Ovary (tissue), 9 donors: ENCODE data around the gene SIKE1. TPM values are rescaled to one million over a fixed set of nuclear protein-coding genes. Genes with fewer than 3 reads are reported as not detected.
"Not testable (repeated sequence)": the region's sequence is repeated elsewhere in the genome, so short reads cannot be mapped to it uniquely, and the experiment has no call there.

Experiments
- DNase-seq, 5 donors: peaks; one replicate each; pipeline ENCODE4 v3.0.0-alpha.2; 2019 to 2020
- H3K27ac ChIP-seq, 2 donors: fragments of 200-600 bp; one replicate each; pipeline versions ENCODE4 v1.5.1 to v1.8.0; 2019 to 2022
- H3K27me3 ChIP-seq: fragments of 200-600 bp; one replicate; pipeline ENCODE4 v1.8.0; 2022
- H3K36me3 ChIP-seq: fragments of 200-600 bp; sonication (generic); one replicate; pipeline ENCODE4 v1.5.1; 2019
- H3K4me1 ChIP-seq: one replicate; pipeline ENCODE4 v1.8.1; 2013; ENCODE audit warnings: mild to moderate bottlenecking, moderate library complexity; ENCODE audit not compliant: insufficient read depth
- H3K4me3 ChIP-seq: fragments of 200-600 bp; sonication (generic); one replicate; pipeline ENCODE4 v1.5.1; 2017
- H3K9me3 ChIP-seq, 2 donors: fragments of 200-600 bp in 1 of 2; sonication (generic) in 1 of 2; one replicate each; pipeline versions ENCODE4 v1.5.1 to v1.8.1; 2013 to 2019; ENCODE audit warnings: mild to moderate bottlenecking in 1 of 2, moderate library complexity in 1 of 2
- CTCF ChIP-seq, 3 donors: fragments of 450-650 bp in 2 of 3; fragments of 200-600 bp in 1 of 3; IDR thresholded peaks; one replicate each; pipeline versions ENCODE4 v1.5.1 to v1.8.0; 2016 to 2022; ENCODE audit warnings: antibody characterized with exemption in 3 of 3, mild to moderate bottlenecking in 1 of 3
- EP300 ChIP-seq: sonication (generic); formaldehyde crosslinking; IDR thresholded peaks from one replicate; pipeline ENCODE4 v1.6.1; 2017; ENCODE audit warnings: antibody characterized with exemption
- POLR2A ChIP-seq: fragments of 450-650 bp; IDR thresholded peaks from one replicate; pipeline ENCODE4 v1.6.1; 2017; ENCODE audit warnings: antibody characterized with exemption, mild to moderate bottlenecking, moderate library complexity
- WGBS, 3 donors: extraction: QIAGEN DNeasy Blood & Tissue Kit in 1 of 3; methylation state at CpG; one replicate each; pipeline versions ENCODE4 v1.1.5 to v1.1.7; 2013 to 2017; 5-methylcytosine and 5-hydroxymethylcytosine counted together
- intact Hi-C, 4 donors: fragments of 100-400 bp; cut with DNase I; formaldehyde crosslinking; loops; one replicate each; pipeline versions ENCODE4 v1.11.0 to v1.15.1; 2022 to 2023
- polyA plus RNA-seq, 2 donors: library from polyadenylated mRNA; stranded (reverse); fragments of 200-250 nt in 1 of 2; fragments of 350-450 nt in 1 of 2; fragmentation: Illumina TruSeq in 1 of 2; extraction: RNeasy Lipid Tissue Mini Kit (QIAGEN cat#74804) in 1 of 2; gene quantifications; one replicate each; pipeline ENCODE4 v1.2.3, GENCODE V29; 2013 to 2014
- total RNA-seq, 7 donors: library from RNA; depleted of rRNA in 2 of 7; stranded (reverse); fragments of >200 nt in 2 of 7; fragmentation: NEBNext Ultra II Directional in 3 of 7; extraction: Animal tissue kit (Norgen Biotek cat#: 25700) in 3 of 7; gene quantifications; one replicate each; pipeline versions ENCODE4 v1.1.0 to v1.2.4, GENCODE V29; 2016 to 2023
- donor health status: DM: no; HTN: no; CAD: no; lungs with moderate emphysema.
- donor health status: DM: no; HTN: no; CAD: no.
- donor health status: Bipolar disorder and iron deficiency.
- donor health status: DM: yes; HTN: yes; CAD: no.
- donor health status: DM: no; HTN: no; CAD: no.
- donor health status: DM: yes; HTN: yes; CAD: no.

SIKE1 gene
- total and polyA plus RNA-seq, 9 donors, result 12.4 to 41.8 (median 29.6) TPM

DNA sequence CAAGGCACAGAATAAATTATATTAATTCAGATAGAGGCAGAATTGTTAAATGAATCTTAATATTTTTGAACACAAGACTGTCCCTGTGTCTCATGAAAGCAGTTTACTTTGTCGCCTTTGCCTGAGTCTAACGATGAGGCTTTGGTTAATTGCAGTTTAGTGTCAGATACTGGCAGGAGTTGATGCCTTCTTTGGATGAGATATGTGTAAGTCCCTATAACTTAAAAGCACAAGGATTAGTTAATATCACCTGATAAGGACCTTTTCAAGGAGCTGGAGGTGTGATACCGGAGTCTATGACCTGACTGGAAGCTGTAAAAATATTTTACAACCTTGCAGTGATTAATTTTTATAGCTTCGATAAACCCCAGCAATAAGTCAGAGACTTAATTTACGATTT is 2.0 kb upstream of the SIKE1 start:
- peaks cover 0 to 3% of the 10 kb centered on the region in 2 donors for H3K9me3 ChIP-seq
- no peaks in the 10 kb centered on the region for H3K36me3 ChIP-seq
- no peak overlapping the region for H3K4me3 ChIP-seq
- TF ChIP-seq CTCF (IDR thresholded peaks at IDR 0.05) (no peak), POLR2A (no peak), EP300 (no peak)
- WGBS, 3 donors, result 74 to 79% (median 75%) methylated on average over 5 of the region's 5 CpGs
- H3K27ac ChIP-seq, result no peak overlapping the region
- intact Hi-C loops, result no loop called here
- H3K4me1 ChIP-seq, result no peaks in the 10 kb centered on the region
- DNase-seq, result no peak
- no peaks in the 10 kb centered on the region for H3K27me3 ChIP-seq

- Histone ChIP-seq H3K27me3 (no peaks in the 10 kb centered on the region), H3K4me1 (no peaks in the 10 kb centered on the region), H3K27ac (peak overlapping the region in 1 of 2 donors; percentile 67), H3K4me3 (peak overlapping the region; percentile 65), H3K36me3 (no peaks in the 10 kb centered on the region), H3K9me3 (no peaks in the 10 kb centered on the region)
- DNase-seq, result no peak
- TF ChIP-seq CTCF (IDR thresholded peaks at IDR 0.05) (no peak), EP300 (no peak), POLR2A (no peak)
- intact Hi-C loops, result no loop called here
Observed at GRCh38 chr1:114779722-114780121, 763 bp downstream of the SIKE1 start.

DNA sequence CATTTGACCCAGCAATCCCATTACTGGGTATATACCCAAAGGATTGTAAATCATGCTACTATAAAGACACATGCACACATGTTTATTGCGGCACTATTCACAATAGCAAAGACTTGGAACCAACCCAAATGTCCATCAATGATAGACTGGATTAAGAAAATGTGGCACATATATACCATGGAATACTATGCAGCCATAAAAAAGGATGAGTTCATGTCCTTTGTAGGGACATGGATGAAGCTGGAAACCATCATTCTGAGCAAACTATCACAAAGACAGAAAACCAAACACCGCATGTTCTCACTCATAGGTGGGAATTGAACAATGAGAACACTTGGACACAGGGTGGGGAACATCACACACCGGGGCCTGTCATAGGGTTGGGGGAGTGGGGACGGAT is 3.8 kb downstream of the SIKE1 start:
- H3K9me3 ChIP-seq, intact Hi-C loops, H3K27ac ChIP-seq, DNase-seq, H3K4me1 ChIP-seq, H3K36me3 ChIP-seq, H3K4me3 ChIP-seq, H3K27me3 ChIP-seq: not testable (repeated sequence)
- WGBS, 3 donors, result 96 to 98% (median 98%) methylated on average over 4 of the region's 4 CpGs

DNA sequence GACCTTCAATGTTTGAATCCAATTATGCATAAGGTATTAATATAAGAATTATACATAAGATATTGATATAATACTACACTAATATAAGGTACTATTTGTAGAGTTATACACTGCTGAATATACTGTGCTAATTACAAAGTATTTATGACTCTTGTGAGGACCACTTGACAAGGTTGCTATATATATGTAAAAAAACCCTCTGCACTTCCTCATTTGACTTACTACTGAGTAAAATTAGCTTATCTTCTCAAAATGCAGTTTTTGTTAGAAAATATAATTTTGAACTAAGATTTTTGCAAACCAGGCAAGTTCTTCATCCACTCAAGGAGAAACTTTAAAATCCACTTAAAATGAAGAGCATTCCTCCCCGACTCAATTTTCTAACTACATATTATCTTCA is 8.5 kb downstream of the SIKE1 start:
- H3K4me1 ChIP-seq, result no peaks in the 10 kb centered on the region
- H3K36me3 ChIP-seq, result no peaks in the 10 kb centered on the region

DNA sequence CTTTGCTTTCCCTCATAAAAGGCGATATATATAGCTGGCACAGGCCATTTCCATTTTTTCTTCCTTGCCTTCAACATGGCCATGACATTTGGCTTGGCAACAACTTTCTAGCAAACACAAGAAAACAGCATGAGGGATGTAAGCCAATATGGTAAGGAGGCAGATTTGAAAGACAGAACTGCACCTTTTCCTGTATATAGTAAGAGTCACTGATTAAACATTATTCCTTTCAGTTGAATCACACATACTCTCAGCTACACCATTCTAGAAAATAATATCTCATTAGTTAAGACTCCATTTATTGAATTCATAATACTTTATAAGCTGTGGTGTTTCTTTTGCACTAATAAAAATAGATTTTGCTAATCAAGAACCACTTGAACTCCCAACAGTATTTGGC is 9.5 kb downstream of the SIKE1 start:
- Histone ChIP-seq H3K27me3 (no peaks in the 10 kb centered on the region), H3K36me3 (no peaks in the 10 kb centered on the region), H3K4me1 (no peaks in the 10 kb centered on the region), H3K9me3 (no peaks in the 10 kb centered on the region), H3K4me3 (no peak overlapping the region), H3K27ac (no peak overlapping the region)
- no peak for DNase-seq
- 80 to 92% (median 91%) methylated on average over 1 of the region's 1 CpG for WGBS, 3 donors
- intact Hi-C loops, result no loop called here
- TF ChIP-seq POLR2A (no peak), EP300 (no peak), CTCF (IDR thresholded peaks at IDR 0.05) (no peak)

More for the DNA sequence above, 8.5 kb downstream of the SIKE1 start:
- WGBS, 3 donors, result 91 to 100% (median 97%) methylated on average over 1 of the region's 1 CpG
- H3K27ac ChIP-seq, result no peak overlapping the region
- H3K4me3 ChIP-seq, result no peak overlapping the region
- TF ChIP-seq EP300, result no peak
- no peak for TF ChIP-seq CTCF (IDR thresholded peaks at IDR 0.05)
- TF ChIP-seq POLR2A, result no peak
- intact Hi-C loops, result no loop called here
- H3K9me3 ChIP-seq, result no peaks in the 10 kb centered on the region
- H3K27me3 ChIP-seq, result no peaks in the 10 kb centered on the region
- DNase-seq, result no peak
